Measurements from ENCODE around the gene CNIH4.
A peak's percentile ranks its signal among the peaks of the same experiment; 100 is the strongest.

The CNIH4 gene

DNA sequence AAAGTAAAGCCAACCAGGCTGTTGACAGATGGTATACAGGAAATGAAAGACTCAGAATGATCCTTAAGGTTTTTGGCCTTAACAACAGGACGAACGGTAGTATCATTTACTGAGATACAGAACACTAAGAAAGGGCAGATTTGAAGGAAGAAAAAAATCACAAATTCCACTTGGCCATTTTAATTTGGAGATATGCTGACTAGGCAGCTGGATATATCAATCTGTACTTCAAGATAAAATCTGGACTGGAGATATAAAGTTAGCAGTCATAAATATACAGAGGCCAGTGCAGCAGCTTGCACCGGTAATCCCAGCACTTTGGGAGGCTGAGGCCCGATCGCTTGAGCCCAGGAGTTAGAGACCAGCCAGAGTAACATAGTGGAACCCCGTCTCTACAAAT, 28.0 kb upstream of the CNIH4 start:
- in situ Hi-C loops (cut with MboI; ENCODE audit: low pct_unique_long_range_greater_than_20kb, low sequenced_read_pairs, unreplicated experiment): no loop called here
- TF ChIP-seq, protein P1, sequence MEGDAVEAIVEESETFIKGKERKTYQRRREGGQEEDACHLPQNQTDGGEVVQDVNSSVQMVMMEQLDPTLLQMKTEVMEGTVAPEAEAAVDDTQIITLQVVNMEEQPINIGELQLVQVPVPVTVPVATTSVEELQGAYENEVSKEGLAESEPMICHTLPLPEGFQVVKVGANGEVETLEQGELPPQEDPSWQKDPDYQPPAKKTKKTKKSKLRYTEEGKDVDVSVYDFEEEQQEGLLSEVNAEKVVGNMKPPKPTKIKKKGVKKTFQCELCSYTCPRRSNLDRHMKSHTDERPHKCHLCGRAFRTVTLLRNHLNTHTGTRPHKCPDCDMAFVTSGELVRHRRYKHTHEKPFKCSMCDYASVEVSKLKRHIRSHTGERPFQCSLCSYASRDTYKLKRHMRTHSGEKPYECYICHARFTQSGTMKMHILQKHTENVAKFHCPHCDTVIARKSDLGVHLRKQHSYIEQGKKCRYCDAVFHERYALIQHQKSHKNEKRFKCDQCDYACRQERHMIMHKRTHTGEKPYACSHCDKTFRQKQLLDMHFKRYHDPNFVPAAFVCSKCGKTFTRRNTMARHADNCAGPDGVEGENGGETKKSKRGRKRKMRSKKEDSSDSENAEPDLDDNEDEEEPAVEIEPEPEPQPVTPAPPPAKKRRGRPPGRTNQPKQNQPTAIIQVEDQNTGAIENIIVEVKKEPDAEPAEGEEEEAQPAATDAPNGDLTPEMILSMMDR (IDR thresholded peaks at IDR 0.05; ENCODE audit: extremely low read depth, insufficient read depth, missing control alignments): no peak
- DNase-seq (ENCODE audit: low spot score): no peak

DNA sequence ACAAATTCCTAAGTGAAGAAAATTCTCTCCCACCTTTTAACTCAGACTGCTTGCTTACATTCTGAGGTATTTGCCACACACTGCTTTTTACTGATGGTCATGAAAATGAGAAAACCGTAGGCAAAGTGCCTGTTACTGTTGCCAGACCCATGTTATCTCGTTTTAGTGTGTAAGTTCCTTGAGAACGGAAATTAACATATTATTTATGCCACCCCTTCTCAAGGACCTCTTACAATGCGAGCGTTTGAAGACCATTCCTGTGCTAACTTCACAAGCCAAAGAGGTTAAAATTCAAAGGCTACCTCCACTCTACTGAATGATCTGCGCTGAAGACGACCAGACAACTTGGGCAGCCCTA, 27.2 kb upstream of the CNIH4 start:
- in situ Hi-C loops (cut with MboI; ENCODE audit: low pct_unique_long_range_greater_than_20kb, low sequenced_read_pairs, unreplicated experiment): no loop called here
- no peak for DNase-seq (ENCODE audit: low spot score)
- TF ChIP-seq, protein P1 (IDR thresholded peaks at IDR 0.05; ENCODE audit: extremely low read depth, insufficient read depth, missing control alignments): no peak

DNA sequence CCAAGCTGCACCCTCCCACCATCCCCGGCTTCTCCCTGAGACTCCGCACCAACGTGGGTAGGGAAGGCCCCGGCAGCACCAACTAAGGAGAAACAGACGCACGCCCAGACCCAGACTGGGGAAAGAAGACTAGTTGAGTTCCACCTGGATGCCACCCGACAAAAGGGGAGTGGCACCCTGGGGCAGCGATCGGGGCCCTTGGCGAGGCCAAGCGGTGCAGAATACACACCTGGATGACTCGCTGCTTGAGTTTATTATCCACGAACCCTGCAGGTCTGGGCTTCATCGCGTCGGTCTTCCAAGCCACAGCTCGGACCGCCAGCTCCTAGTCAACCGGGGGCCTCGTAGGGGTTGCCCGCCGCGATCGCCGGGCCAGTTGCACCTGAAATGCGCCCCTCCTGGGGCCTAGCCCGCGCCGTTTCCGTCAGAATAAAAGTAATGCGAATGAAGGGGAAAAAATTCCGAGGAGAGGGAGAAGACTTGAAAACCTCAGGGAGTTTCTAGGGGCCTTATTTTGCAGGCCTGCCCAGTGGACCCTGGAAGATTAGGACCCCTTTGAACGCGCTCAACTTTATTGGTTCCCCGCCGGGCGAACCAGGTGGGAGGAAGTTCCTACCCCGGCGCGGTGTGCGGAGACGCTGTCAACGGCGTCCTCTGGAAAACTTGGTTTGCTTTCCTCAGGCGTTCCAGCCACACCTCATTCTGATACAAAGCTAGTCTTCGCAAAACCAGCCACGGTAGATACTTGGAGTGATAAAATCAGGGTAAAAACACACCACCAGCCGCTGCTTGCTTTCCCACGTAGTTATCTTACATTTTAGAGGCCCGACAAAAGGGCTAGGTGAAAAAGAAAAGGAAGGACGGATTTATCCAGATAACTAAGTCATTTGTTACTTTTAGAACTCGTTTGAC, 26.6 kb upstream of the CNIH4 start, which contains the start of gene NVL:
Gene NVL (minus strand): TSS at position 331 of the 912 bp plus-strand sequence. CDS start 45 bp downstream, at position 286.
- peak; percentile 79 for DNase-seq (ENCODE audit: low spot score)
- in situ Hi-C loops (cut with MboI; ENCODE audit: low pct_unique_long_range_greater_than_20kb, low sequenced_read_pairs, unreplicated experiment): loop anchor here (10.0 kb wide), 1 partner anchor 215 kb away; the partner anchor contains the start of gene FBXO28

DNA sequence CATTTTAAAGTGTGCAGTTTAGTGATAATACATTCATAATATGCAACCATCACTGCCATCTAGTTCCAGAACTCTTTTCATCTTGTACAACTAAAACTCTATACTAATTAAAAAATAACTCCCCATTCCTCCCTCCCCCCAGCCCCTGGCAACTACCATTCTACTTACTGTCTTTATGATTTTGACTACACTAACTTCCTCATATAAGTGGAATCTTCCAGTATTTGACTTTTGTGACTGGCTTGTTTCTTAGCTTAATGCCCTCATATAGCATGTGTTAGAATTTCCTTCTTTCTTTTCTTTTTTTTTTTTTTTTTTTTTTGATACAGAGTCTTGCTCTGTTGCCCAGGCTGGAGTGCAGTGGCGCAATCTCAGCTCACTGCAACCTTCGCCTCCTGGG, 25.4 kb upstream of the CNIH4 start:
- no peak for DNase-seq (ENCODE audit: low spot score)
- TF ChIP-seq, protein P1 (IDR thresholded peaks at IDR 0.05; ENCODE audit: extremely low read depth, insufficient read depth, missing control alignments): no peak
- in situ Hi-C loops (cut with MboI; ENCODE audit: low pct_unique_long_range_greater_than_20kb, low sequenced_read_pairs, unreplicated experiment): loop anchor here (10.0 kb wide), 1 partner anchor 217 kb away; the partner anchor contains the start of gene FBXO28

More for the DNA sequence above, 26.6 kb upstream of the CNIH4 start, which contains the start of gene NVL:
- TF ChIP-seq, protein P1 (IDR thresholded peaks at IDR 0.05; ENCODE audit: extremely low read depth, insufficient read depth, missing control alignments): no peak

DNA sequence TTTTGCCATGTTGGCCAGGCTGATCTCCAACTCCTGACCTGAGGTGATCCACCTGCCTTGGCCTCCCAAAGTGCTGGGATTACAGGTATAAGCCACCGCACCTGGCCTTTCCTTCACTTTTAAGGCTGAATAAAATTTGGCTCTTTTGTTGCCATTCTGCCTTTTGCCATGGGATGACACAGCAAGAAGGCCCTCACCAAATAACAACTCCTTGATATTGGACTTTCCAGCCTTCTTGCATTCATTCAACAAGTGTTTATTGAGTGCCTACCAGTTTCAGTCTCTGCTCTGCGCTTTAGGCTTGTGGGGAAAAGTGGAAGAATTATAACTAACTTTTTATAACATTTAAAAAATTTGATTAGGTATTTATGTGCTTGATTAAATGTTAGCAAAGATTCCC, 24.9 kb upstream of the CNIH4 start:
- DNase-seq (ENCODE audit: low spot score): no peak
- TF ChIP-seq, protein P1 (IDR thresholded peaks at IDR 0.05; ENCODE audit: extremely low read depth, insufficient read depth, missing control alignments): no peak
- in situ Hi-C loops (cut with MboI; ENCODE audit: low pct_unique_long_range_greater_than_20kb, low sequenced_read_pairs, unreplicated experiment): loop anchor here (10.0 kb wide), 1 partner anchor 217 kb away; the partner anchor contains the start of gene FBXO28

DNA sequence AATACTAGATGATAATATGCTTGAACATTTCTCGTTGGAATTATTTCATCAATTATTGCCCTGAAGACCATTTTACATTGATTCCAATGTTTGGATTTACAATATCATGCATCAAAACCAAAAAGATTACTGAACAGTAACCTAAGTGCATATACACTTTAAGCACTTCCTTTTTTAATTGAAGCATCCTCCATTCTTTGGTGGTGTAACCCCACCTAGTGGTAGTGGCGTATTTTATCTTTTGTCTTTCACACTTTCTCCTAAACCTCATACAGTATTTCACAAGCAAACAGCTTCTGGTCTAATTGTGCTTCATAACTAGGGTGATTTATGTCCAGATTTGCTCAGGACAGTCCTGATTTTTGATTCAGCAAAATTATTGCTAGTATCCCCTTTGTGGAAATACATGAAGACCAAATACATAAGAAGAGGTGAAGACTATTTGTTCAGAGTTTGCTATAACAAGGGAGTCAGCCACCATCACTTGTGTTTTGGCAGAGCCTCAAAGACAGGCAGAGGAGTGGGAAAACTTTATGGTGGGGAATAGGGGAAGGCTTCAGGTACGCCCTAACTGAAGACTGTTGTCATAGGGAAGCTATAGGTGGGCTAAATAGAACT, 23.3 kb upstream of the CNIH4 start:
- in situ Hi-C loops (cut with MboI; ENCODE audit: low pct_unique_long_range_greater_than_20kb, low sequenced_read_pairs, unreplicated experiment): loop anchor here (10.0 kb wide), 1 partner anchor 219 kb away; the partner anchor contains the start of gene FBXO28

More for the DNA sequence above, 23.3 kb upstream of the CNIH4 start:
- peak; percentile 50 for DNase-seq (ENCODE audit: low spot score)
- TF ChIP-seq, protein P1 (IDR thresholded peaks at IDR 0.05; ENCODE audit: extremely low read depth, insufficient read depth, missing control alignments): peak; percentile 52
